ENCODE data around the gene FNDC11.
A peak's percentile ranks its signal among the peaks of the same experiment; 100 is the strongest.
"Not testable (repeated sequence)": the region's sequence is repeated elsewhere in the genome, so short reads cannot be mapped to it uniquely, and the experiment has no call there.

Gene FNDC11

DNA sequence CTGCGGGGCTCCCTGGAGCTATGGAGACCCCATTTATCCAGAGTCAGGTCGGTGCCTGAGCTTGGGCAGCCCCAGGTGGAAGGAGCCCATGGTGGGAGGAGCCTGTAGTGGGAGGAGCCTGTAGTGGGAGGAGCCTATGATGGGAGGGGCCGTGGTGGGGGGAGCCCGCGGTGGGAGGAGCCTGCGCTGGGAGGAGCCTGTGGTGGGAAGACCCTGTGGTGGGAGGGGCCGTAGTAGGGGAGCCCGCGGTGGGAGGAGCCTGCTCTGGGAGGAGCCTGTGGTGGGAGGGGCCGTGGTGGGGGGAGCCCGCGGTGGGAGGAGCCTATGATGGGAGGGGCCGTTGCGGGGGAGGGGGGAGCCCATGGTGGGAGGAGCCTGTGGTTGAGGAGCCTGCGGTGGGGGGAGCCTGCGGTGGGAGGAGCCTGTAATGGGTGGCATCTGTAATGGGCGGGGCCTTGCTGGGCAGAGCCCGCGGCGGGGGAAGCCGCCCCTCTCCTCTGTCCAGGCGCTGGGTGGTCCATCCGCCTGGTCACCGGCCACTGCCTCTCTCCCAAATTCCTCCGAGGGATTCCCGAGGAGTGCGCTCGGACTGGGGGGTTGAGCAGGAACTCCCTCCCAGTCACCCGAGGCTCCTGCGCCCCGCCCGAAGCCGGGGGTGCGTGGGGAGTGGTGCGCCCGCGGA, 567 bp upstream of the FNDC11 start:
- DNase-seq (ENCODE audit: low read depth, low spot score), result peak; percentile 79

- DNase-seq (ENCODE audit: low read depth, low spot score), result no peak
Observed at GRCh38 chr20:63554361-63555278, 661 bp downstream of the FNDC11 start.

GRCh38 chr20:63555661-63556381, 1.9 kb downstream of the FNDC11 start:
- no peak for DNase-seq (ENCODE audit: low read depth, low spot score)

- DNase-seq (ENCODE audit: low read depth, low spot score), result no peak
Observed at GRCh38 chr20:63556873-63557478, 3.0 kb downstream of the FNDC11 start.

DNA sequence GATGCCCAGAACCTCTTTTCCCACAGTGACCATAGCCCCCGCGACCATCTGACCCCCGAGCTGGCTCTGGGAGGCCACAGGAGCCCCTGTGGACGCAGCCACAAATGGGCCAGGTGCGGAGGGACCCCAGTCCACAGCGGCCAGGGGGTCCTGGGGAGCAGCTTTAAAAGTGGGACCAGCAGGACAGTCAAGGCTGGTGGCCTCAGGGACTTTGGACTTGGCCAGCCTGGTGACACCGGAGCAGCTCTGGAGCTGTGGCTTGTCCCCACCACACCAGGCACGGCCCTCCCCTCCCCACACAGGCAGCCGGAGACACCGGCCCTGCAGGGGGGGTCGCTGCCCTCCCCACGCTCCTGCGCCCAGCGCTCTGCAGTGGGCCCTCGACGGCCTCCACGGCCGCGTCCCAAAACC, 3.5 kb downstream of the FNDC11 start:
- no peak for DNase-seq (ENCODE audit: low read depth, low spot score)

DNA sequence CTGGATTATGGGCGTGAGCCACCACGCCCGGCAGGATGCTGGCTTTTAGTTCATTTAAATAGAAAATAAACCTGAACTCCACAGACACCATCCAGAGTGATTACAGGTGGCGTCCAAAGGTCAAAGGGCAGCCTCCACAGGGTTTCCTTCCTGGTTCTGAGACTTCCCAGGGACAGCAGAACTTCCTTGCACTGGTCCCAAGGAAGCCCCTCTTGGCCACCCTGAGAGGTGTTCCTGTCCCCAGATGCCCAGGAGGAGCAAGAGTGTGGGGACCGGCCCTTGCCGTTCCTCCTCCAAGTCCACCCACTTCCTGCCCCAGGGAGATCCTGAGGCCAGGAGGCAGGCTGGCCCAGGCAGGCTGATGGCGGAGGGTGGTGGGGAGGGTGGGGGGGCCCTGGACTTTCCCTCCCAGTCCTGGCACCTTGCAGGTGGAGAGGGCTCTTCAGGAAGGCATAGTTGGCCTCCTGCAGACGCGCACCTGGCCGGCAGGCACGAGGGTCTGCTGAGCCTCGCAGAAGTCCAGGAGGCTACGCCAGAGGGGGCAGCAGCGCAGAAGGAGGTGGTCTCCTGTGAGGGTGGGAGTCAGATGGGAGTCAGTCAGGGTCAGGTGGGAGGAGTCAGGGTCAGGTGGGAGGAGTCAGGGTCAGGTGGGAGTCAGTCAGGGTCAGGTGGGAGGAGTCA, 5.0 kb downstream of the FNDC11 start:
- DNase-seq (ENCODE audit: low read depth, low spot score), result no peak

- DNase-seq (ENCODE audit: low read depth, low spot score), result not testable (repeated sequence)
Observed at GRCh38 chr20:63559485-63560332, 5.8 kb downstream of the FNDC11 start.

DNA sequence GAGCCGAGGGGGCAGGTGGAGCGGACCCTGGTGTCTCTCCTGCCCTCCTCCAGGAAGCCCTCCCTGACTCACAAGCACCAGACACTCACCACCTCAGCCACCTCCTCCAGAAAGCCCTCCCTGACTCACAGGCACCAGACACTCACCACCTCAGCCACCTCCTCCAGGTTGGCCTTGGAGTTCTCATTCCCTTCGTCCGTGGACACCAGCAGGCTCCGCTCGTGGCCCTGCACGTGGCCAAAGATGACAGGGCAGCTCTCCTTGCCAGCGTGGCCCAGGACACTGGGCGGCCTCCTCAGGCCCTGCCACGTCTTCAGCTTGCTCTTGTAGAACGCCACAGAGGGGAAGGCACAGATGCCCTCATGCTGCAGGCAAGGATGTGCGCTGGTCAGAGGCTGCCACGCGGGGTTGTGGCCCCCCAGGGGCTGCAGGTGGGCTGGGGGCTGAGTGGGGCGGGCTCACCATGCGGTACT, 6.4 kb downstream of the FNDC11 start:
- no peak for DNase-seq (ENCODE audit: low read depth, low spot score)

- no peak for DNase-seq (ENCODE audit: low read depth, low spot score)
Observed at GRCh38 chr20:63560856-63561609, 7.1 kb downstream of the FNDC11 start.

- no peak for DNase-seq (ENCODE audit: low read depth, low spot score)
Observed at GRCh38 chr20:63561624-63562396, 7.9 kb downstream of the FNDC11 start.

GRCh38 chr20:63562461-63563224, 8.7 kb downstream of the FNDC11 start:
- DNase-seq (ENCODE audit: low read depth, low spot score), result no peak

DNA sequence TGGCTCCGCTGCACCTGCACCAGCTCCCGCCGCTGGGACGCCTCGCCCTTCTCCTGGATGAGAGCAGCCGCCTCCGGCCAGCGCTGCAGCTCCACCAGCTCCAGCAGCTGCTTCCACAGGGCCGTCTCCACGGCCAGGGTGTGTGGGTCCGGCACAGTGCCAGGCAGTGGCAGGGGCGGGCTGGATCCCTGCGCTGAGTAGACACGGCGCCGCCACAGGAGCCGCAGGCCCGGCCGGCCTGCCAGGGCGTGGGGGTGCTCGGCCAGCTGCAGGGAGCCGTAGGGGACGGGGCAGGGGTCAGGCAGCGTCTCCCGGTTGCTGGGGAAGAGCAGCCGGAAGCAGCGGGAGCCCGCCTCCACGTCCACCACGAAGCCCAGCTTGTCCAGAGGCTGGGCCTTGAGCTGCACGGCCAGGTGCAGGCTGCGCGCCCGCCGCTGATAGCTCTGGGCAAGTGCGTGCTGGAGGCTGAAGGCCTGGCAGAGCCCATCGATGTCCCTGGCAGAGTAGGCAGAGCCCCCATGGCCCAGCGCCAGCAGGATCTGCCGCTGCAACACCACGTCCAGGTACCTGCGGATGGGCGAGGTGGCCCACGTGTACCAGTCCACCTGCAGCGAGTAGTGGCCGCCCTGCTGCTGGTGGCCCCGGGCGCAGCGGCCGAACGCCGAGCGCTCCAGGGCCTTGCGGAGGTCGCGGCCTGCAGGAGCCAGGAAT, 9.4 kb downstream of the FNDC11 start:
- DNase-seq (ENCODE audit: low read depth, low spot score), result no peak

DNA sequence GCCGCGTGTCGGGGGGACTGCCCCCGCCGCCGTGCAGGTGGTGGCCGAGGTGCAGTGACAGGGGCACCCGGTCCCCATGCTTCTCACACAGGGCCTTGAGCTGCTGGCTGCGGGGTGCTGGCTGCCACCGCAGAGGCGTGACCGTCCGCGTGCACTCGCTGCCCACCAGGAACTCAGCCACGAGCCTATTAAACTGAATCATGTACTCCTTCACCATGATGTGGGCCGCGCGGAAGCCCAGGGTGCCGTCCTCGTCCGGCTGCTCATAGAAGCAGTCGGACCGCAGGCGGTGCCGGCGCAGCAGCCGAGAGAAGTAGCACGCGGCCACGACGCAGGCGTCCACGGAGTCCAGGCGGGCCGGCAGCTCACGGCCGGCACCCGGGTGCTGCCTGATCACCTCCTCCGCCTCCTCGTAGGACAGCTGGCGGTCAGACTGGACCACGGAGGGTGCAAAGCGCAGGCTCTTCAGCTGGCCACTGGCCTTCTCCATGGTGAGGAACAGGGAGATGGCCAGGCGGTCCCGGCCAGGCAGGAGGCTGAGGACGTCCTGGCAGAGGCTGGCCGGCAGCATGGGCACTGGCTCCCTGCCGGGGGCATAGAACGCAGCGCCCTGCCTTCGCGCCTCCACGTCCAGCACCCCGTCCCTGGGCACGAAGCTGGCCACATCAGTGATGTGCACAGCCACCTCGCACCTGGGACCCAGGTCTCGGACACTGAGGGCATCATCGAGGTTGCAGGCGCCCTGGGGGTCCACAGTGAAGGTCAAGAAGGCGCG, 10.3 kb downstream of the FNDC11 start:
- no peak for DNase-seq (ENCODE audit: low read depth, low spot score)

- no peak for DNase-seq (ENCODE audit: low read depth, low spot score)
Observed at GRCh38 chr20:63565021-63565698, 11.2 kb downstream of the FNDC11 start.

DNA sequence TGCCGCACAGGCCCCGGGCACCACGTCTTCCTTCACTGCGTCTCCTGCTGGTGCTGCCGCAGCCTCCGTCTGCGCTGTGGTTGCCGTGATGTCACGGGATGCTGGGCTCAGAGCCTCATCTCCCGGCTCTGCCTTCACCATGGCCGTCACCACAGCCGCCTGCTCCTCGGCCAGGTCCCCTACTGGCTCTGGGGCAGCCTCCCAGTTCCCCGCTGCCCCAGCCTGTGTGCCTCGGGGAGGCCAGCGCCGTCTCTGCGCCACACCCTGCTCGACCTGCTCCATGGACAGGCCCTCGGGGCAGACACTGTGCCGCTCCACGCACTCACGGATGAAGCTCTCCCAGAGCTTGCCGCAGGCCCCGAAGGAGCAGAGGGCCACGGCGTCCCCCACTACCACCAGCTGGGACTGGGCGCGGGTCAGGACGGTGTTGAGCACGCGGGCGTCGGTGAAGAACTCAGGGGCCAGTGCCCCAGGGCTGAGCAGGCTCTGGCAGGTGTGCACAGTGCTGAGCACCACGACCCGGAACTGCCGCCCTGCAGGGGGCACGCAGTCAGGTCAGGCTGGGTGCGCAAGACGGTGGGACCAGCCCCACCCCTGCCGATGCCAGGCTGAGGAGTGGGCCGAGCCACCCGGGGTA, 11.9 kb downstream of the FNDC11 start:
- DNase-seq (ENCODE audit: low read depth, low spot score), result no peak

All from activated naive CD8-positive, alpha-beta T cell treated with anti-CD3 and anti-CD28 coated beads, Interleukin-2, amount 50 U/mL, for 16 hours (primary cell).